HFF-Myc (cell line): ENCODE measurements around the gene SNED1.

ENCODE experiments used
- DNase-seq: peaks from one replicate; pipeline ENCODE4 v3.0.0-alpha.2; 2011; ENCODE audit warnings: low read depth; ENCODE audit errors: extremely low read depth
- H3K4me3 ChIP-seq: replicated peaks from 2 replicates; pipeline ENCODE4 v1.5.1; 2011; ENCODE audit warnings: low read depth, mild to moderate bottlenecking, control low read depth, low read length
- TF ChIP-seq, protein P1 (sequence below): IDR thresholded peaks from 2 replicates; pipeline ENCODE4 v1.5.1; 2012; ENCODE audit warnings: mild to moderate bottlenecking, low read depth, low read length, control low read depth; ENCODE audit errors: missing control alignments

SNED1 gene

GRCh38 chr2:241070361-241070760 is 71.9 kb downstream of the SNED1 start:
- no peak for DNase-seq
- H3K4me3 ChIP-seq: no peak overlapping the region

DNA sequence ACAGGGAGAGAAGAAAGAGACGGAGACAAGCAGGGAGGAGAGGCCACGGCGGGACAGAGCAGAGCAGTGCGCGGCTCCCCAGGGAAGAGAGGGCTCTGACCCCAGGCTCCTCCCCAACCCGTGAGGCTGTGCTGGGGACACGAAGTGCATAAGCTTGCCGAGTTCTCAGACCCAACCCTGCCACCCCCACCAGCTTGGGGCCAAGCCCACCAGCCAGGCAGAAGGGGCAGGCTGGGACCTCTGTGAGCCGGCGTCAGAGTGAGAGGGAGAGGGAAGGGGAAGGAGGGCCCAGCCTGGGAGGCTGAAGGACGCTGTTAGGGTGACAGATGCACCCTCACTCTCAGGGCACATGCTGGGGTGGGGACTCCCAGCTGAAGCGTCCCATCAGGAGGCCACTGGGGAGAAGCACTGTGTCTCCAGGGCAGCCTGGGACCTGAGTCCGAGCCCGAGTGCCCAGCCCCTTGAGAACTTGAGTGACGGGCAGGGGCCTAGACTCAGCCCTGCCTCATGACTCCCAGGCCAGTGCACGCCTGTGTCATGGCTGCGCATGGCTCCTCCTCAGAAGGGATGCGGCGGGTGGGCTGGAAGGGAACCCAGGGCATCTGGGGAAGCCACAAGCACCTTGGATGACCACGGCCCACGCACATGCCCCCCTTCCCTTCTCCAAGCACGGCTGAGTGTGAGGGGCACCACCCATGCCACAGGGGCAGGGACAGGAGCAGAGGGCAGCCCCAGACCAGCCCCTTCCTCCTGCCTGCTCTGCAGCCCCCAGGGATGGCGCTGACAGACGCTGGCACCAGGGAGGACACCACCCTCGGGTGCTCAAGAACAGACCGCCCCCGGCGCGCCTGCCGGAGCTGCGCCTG is 72.6 kb downstream of the SNED1 start:
- TF ChIP-seq, protein P1, sequence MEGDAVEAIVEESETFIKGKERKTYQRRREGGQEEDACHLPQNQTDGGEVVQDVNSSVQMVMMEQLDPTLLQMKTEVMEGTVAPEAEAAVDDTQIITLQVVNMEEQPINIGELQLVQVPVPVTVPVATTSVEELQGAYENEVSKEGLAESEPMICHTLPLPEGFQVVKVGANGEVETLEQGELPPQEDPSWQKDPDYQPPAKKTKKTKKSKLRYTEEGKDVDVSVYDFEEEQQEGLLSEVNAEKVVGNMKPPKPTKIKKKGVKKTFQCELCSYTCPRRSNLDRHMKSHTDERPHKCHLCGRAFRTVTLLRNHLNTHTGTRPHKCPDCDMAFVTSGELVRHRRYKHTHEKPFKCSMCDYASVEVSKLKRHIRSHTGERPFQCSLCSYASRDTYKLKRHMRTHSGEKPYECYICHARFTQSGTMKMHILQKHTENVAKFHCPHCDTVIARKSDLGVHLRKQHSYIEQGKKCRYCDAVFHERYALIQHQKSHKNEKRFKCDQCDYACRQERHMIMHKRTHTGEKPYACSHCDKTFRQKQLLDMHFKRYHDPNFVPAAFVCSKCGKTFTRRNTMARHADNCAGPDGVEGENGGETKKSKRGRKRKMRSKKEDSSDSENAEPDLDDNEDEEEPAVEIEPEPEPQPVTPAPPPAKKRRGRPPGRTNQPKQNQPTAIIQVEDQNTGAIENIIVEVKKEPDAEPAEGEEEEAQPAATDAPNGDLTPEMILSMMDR: no peak
- no peak overlapping the region for H3K4me3 ChIP-seq
- no peak for DNase-seq

More at GRCh38 chr2:241070361-241070760, 71.9 kb downstream of the SNED1 start:
- TF ChIP-seq, protein P1: no peak

DNA sequence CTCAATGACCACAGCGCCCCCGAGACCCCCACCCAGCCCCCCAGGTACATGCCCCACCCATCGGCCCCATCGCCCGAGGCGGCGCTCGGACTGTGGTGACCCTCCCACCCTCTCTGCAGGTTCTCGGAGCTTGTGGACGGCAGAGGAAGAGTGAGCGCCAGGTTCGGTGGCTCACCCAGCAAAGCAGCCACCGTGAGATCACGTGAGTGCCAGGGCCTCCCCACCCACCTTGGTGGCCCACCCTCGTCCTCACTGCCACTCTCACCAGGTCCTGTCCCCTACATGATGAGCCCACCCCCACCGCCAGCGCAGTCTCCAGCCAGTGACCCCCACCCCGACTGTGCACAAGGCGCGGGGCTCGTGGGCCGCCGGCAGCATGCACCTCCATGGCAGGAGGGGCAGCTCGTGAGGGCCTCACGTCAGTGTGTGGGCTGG is 73.3 kb downstream of the SNED1 start:
- TF ChIP-seq, protein P1: no peak
- no peak overlapping the region for H3K4me3 ChIP-seq
- no peak for DNase-seq

DNA sequence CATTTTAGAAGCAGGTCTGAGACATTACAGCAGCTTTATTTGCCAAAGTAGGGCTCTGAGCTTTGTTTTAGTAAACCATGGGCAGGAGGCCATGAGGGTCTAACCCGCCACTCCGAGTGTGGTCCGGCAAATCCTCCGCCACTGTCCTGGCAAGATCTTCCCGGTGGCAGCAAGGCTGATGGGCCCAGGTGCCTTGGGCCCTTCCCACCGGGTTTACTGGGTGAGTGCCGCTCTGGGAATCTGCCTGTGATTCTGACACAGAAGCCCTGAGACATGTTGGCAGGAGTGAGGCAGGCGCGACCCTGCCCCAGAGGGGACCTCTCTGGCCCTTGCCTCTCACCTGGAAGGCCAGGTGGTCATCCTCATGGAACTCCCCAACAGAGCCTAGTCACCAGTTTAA is 73.7 kb downstream of the SNED1 start:
- no peak overlapping the region for H3K4me3 ChIP-seq
- TF ChIP-seq, protein P1: no peak
- no peak for DNase-seq

GRCh38 chr2:241072553-241073165 is 74.2 kb downstream of the SNED1 start:
- TF ChIP-seq, protein P1: no peak
- no peak overlapping the region for H3K4me3 ChIP-seq

DNA sequence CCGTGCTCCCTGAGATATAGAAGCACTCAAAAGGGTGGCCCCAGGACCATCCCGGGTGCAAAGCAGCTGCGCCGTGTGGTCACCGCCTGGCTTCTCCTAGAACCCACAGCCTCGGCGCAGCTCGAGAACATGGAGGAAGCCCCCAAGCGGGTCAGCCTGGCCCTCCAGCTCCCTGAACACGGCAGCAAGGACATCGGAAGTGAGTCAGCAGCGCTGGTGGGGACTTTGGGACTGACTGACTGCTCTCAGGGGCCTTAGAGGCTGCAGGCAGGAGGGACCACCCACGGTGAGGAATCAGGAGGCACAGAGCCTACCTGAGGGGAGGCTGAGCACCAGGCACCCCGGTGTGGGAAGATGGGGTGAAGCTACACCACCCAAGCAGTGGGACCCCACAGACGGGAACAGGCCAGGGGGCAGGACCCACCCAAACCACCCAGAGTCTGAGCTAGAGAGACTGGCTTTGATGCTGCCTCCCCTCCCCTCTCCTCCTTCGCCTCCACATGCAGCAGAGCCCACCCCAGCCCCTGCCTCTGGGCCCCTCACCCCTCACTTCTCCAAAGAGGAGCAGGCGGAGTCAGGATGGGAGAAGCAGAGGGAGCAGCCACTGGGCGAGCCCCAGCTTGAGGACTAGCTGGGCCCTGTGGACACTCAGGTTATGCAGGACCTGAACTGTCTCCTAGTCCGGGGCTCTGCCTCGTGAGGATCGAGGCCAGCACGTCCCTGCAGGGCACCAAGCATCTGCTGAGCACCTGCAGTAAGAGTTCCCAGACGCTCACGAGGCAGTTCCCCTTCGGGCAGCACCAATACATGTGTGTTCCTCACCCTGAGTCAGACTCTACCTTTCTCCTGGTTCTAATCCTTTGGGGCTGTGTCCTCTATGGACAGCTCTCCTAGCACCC is 75.0 kb downstream of the SNED1 start:
- no peak for DNase-seq
- TF ChIP-seq, protein P1: no peak
- no peak overlapping the region for H3K4me3 ChIP-seq

More at GRCh38 chr2:241072553-241073165, 74.2 kb downstream of the SNED1 start:
- DNase-seq: no peak
